Measurements from ENCODE around the gene TMEM53. TPM values are rescaled to one million over a fixed set of nuclear protein-coding genes. Genes with fewer than 3 reads are reported as not detected.
A peak's percentile ranks its signal among the peaks of the same experiment; 100 is the strongest.

The TMEM53 gene
- total RNA-seq, 2 experiments from 2014 or later, result 3.0 to 3.5 TPM

DNA sequence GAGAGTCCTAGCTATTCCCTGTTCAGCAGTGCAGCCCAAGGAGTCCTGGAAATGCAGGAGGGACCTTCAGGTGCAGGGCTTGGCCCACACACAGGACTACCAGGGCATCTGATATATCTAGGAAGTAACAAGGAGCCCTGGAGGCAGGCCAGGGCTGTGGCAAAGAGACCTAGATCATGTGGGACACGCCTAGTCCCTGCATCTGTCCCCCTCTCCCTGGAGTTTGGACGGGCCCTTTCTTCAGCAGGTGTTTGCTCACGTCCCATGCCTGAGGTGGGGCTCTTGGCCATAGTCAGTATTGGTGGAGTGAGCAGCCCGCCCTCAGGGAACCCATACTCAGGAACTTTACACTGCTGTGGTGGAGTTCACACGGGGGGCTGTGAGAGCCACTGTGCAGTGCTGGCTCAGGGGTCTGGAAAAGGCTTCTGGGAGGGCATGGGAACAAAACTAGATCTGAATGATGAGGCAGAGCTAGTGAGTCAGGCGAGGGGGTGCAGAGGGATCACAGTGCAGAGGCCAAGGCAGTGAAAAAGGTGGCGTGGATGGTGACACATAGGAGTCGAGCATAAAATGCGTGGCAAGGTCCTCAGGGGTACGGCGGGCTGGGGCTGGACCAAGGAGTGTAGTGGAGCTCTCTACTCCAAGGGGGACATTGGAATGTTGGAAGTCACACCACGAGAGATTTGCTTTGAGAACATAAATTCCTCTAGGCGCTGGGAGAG, 25.6 kb downstream of the TMEM53 start:
- Mint-ChIP-seq H3K27ac (no peak overlapping the region), H3K36me3 (ENCODE audit: low read depth) (peaks cover 9% of the 10 kb centered on the region), H3K9me3 (no peaks in the 10 kb centered on the region), H3K4me1 (no peaks in the 10 kb centered on the region), H3K27me3 (no peaks in the 10 kb centered on the region), H3K4me3 (no peak overlapping the region)
- no peak for DNase-seq
- CTCF ChIA-PET, result interaction anchor here (0.7 to 1.0 kb wide), 2 partner anchors 9 to 13 kb away, joined by 4 to 6 read pairs; no protein-coding TSS in a partner anchor
- POLR2A ChIA-PET, result no interaction called here

DNA sequence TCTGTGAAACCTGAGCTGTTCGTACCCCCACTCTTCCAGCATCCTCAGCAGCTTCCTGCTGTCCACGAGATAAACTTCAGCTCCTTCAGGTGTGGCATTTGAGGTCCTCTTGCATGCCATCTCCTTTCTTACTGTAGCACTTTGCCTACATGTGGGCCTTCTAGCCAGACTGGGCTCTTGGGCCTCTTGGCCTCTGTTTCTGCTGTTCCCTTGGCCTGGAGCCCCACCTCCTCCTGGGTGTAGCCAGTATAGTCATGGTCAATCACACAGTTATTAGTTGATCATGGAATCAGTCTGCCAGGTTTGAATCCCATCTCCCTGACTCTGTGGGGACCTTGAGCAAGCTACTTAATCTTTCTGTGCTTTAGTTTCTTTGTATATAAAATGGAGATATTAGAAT, 26.4 kb downstream of the TMEM53 start:
- H3K27ac Mint-ChIP-seq, result no peak overlapping the region
- no peaks in the 10 kb centered on the region for H3K27me3 Mint-ChIP-seq
- POLR2A ChIA-PET, result no interaction called here
- H3K4me1 Mint-ChIP-seq, result no peaks in the 10 kb centered on the region
- H3K36me3 Mint-ChIP-seq (ENCODE audit: low read depth), result peaks cover 9% of the 10 kb centered on the region
- H3K9me3 Mint-ChIP-seq, result no peaks in the 10 kb centered on the region
- no peak overlapping the region for H3K4me3 Mint-ChIP-seq
- no peak for DNase-seq
- CTCF ChIA-PET, result interaction anchor here (0.7 to 1.4 kb wide), 4 partner anchors 9 to 14 kb away, joined by 3 to 6 read pairs (median 4); no protein-coding TSS in a partner anchor

DNA sequence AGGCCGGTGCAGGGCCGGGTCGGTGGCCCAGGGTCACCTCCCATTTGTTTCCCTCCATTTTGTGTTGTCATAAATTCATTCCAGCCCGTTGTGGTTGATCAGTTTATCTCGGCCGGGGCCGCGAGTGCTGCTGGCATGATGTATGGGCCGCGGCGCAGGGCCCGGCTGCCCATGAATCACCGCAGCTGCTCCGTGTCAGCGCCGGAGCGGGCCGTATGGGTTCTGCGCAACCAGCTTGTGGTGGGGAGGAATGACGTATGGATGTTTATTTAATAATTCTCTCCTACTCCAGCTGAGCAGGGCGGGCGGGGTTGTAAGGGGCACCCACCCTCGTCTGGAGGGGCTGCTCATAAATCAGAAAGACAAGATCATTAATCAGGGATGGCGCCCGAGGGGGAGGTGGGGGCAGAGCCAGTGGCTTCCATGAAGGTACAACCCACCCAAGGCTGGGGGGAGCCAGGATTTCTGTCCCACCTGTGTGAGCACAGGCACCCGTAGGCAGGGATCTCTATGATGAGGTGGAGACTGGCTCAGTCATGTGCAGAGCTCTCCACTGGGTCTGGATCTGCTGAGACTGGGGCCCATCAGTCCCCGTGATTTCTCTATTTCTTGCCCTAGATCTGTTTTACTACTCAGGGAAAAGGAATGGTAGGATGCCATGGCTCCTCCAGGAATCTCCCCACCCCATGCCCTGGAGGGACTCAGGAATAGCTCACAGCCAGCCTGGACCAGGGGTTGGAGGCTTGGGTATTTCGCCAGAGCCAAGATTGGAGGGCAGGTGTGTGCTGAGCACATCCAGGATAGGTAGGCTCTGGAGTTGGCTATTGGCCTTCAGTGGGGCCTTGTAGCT, 27.8 kb downstream of the TMEM53 start:
- POLR2A ChIA-PET, result no interaction called here
- H3K27me3 Mint-ChIP-seq, result no peaks in the 10 kb centered on the region
- no peak overlapping the region for H3K4me3 Mint-ChIP-seq
- H3K27ac Mint-ChIP-seq, result no peak overlapping the region
- peaks cover 9% of the 10 kb centered on the region for H3K36me3 Mint-ChIP-seq (ENCODE audit: low read depth)
- H3K4me1 Mint-ChIP-seq, result no peaks in the 10 kb centered on the region
- DNase-seq, result no peak
- CTCF ChIA-PET, result interaction anchor here (0.9 to 1.4 kb wide), 3 partner anchors 11 to 14 kb away, joined by 3 read pairs; no protein-coding TSS in a partner anchor
- H3K9me3 Mint-ChIP-seq, result no peaks in the 10 kb centered on the region

DNA sequence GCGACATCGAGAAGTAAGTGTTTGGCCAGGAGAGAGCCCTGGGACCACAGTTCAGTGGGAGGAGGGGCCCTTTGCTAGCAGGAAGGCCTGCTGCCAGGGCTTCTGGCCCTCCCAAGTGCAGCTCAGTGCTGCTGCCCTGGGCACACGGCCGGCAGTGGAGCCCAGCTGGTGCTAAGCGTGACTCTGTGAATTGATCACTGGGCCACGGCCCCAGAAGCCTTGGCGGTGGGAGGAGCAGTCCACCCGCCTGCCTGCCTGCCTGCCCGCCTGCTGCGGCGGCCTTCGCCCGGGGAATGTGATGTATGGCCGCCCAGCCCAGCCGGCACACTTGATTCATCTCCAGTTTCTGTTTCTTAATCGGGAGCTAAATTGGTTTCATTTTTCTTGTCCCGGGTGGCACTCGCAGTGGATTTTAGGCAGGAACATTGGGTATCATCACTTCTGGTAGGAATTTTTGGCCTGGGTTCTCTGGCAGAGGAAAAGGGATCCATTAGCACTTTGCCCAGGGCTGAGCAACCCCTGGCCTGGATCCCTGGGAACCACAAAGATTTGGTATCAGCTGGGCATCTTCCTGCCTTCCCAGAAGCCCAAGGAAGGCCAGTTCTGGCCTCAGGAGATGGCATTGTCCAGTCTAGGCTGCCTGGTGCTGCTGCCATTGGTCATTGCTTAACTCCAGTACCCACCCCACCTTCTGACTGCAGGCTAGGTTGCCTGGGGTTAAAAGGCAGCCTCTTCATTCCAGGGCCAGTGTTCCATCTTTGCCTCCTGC, 28.6 kb downstream of the TMEM53 start:
- Mint-ChIP-seq H3K9me3 (no peaks in the 10 kb centered on the region), H3K4me3 (no peak overlapping the region), H3K4me1 (no peaks in the 10 kb centered on the region), H3K27ac (no peak overlapping the region), H3K27me3 (no peaks in the 10 kb centered on the region), H3K36me3 (ENCODE audit: low read depth) (peaks cover 11% of the 10 kb centered on the region)
- POLR2A ChIA-PET, result no interaction called here
- no peak for DNase-seq
- CTCF ChIA-PET, result no interaction called here

DNA sequence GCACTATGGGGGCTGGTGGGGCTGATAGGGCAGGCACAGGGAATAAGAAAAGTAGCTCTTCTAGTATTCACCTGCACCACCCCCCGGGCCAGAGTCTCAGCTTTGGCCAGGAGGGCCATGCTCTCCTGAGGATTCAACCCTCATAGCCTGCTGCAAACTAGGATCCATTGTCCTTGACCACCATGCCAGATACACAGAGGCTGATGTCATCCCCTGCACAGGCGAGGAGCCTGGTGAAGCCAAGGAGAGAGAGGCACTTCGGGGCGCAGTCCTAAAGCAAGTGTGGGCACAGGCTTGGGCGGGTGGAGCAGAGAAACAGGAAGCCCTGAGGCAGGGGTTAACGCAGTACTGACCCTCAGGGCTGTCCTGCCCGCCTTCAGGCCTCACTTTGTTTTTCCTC, 29.5 kb downstream of the TMEM53 start:
- no peaks in the 10 kb centered on the region for H3K9me3 Mint-ChIP-seq
- POLR2A ChIA-PET, result no interaction called here
- no peak overlapping the region for H3K27ac Mint-ChIP-seq
- H3K4me1 Mint-ChIP-seq, result no peaks in the 10 kb centered on the region
- no peak for DNase-seq
- H3K36me3 Mint-ChIP-seq (ENCODE audit: low read depth), result peaks cover 11% of the 10 kb centered on the region
- no peaks in the 10 kb centered on the region for H3K27me3 Mint-ChIP-seq
- CTCF ChIA-PET, result interaction anchor here (1.1 kb wide), 1 partner anchor 13 kb away, joined by 3 read pairs; no protein-coding TSS in a partner anchor
- H3K4me3 Mint-ChIP-seq, result no peak overlapping the region

DNA sequence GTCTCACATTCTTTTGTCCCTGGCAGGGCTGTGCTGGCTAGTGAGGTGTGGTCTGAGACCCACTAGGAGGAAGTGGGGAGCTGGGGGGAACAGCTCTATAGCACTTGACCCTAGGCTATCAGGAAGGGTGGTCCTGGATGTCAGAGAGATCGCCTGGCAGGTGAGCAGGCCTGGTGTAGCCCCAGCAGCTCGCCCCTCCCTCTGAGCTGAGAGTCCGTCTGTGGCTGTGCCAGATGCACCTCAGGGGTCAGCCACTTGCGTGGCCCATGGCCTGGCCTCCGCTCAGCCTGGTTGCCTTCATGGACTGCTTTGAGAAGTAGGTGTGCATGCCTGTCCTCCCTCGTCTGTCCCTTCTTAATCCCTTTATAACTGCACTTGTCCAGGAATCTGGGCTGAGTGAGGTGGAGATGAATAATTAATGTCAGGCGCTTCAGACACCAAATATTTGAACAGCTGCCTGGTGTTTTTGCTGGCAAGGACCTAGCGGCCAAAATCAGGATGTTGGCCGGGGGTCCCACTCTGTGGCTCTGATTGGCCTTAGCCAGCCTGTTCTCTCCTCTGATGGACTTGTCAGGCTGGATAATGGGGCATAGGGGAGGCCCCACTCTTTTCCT, 30.5 kb downstream of the TMEM53 start:
- POLR2A ChIA-PET, result no interaction called here
- no peak overlapping the region for H3K27ac Mint-ChIP-seq

DNA sequence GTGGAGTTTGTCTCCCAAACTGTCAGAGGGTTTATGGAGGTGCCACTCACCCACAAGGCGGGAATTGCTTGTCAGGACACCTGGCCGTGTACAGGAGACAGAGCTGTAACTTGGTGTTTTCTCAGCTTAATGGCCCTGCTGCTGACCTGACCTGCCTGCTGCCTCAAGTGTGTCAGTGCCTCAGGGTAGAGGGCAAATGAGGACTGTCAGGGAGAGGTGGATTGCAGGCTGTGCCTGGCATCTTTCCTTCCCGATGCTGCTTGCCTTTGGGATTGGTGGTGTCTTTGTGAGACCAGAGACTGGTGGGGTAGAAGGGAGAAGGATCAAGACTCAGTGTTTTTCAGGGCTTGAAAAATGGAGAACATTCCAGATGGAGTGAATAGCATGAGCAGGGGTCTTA, 31.4 kb downstream of the TMEM53 start:
- Mint-ChIP-seq H3K9me3 (no peaks in the 10 kb centered on the region), H3K36me3 (ENCODE audit: low read depth) (peaks cover 19% of the 10 kb centered on the region), H3K27ac (no peak overlapping the region), H3K4me3 (no peak overlapping the region), H3K27me3 (no peaks in the 10 kb centered on the region), H3K4me1 (no peaks in the 10 kb centered on the region)
- no peak for DNase-seq
- ChIA-PET POLR2A (no interaction called here), CTCF (interaction anchor here (0.9 to 3.2 kb wide), 4 partner anchors 10 to 89 kb away, joined by 3 to 26 read pairs (median 3); no protein-coding TSS in a partner anchor)

More for the DNA sequence above, 30.5 kb downstream of the TMEM53 start:
- no peaks in the 10 kb centered on the region for H3K27me3 Mint-ChIP-seq
- no peak for DNase-seq
- CTCF ChIA-PET, result interaction anchor here (1.1 kb wide), 1 partner anchor 12 kb away, joined by 3 read pairs; no protein-coding TSS in a partner anchor
- H3K9me3 Mint-ChIP-seq, result no peaks in the 10 kb centered on the region
- H3K36me3 Mint-ChIP-seq (ENCODE audit: low read depth), result peaks cover 15% of the 10 kb centered on the region
- H3K4me3 Mint-ChIP-seq, result no peak overlapping the region
- no peaks in the 10 kb centered on the region for H3K4me1 Mint-ChIP-seq

DNA sequence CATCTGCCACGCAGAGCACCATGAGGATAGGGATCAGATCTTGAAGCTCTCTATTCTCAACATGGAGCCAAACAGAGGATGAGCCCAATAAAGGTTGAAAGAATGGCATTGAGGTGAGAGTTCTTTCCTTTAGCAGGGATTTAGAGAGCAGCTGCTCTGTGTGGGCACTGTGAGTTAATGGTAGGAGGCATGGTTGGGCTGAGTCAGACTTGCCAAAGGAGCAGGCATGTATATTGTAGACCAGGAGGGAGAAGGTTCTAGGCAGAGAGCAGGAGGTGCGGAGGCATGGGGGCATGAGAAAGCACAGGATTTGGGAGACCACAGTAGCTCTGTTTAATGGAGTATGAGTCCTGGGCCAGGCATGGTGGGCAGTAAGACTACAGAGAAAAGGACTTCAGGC, 32.0 kb downstream of the TMEM53 start:
- H3K9me3 Mint-ChIP-seq, result no peaks in the 10 kb centered on the region
- no peaks in the 10 kb centered on the region for H3K4me1 Mint-ChIP-seq
- H3K27me3 Mint-ChIP-seq, result no peaks in the 10 kb centered on the region
- H3K36me3 Mint-ChIP-seq (ENCODE audit: low read depth), result peaks cover 19% of the 10 kb centered on the region
- H3K27ac Mint-ChIP-seq, result no peak overlapping the region
- ChIA-PET CTCF (interaction anchor here (0.9 to 3.2 kb wide), 4 partner anchors 10 to 89 kb away, joined by 3 to 26 read pairs (median 3); no protein-coding TSS in a partner anchor), POLR2A (no interaction called here)
- no peak for DNase-seq
- H3K4me3 Mint-ChIP-seq, result no peak overlapping the region

DNA sequence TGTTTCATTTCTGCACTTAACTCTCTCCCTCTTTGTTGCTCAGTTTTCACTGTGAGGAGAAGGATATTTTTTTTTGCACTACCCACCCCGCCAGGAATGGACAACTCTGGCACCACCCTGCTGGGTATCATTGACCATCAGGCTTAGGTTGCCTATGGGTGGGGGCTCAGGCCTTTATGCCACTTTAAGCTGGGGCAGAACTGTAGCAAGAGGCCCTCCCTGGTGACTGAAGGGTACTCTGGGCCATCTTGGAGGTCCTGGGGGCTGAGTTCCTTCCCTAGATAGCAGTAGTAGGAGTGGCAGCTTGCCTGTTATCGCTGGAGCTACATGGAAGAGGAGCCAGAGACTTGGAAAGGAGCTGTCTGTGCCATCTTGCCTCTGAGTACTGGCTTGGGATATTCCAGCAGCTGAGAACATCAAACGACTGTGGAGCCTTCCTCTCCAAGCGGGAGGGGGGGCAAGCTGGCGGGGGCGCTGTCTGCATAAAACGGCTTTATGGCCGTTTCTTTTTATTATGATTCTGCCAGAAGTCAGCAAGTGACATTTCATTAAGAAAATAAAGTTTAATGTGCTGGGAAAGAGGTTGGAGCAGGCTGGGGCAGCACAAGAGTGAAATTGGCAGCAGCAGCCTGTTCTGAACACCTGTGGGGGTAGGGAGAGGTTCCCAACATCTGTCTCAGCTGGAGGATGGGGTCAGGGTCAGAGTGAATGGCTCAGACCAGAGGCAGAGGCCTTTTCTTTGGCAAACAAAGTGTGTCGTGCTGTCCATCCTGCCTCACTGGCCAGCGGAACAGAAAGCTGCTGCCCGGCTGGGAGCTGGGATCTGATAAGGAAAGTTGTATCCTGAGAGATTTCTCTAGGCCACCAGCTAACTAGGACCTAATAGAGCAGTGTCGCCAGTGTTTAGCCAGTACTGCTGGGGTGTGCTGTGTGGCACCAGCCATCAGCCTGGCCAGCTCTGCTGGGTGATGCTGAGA, 32.9 kb downstream of the TMEM53 start:
- ChIA-PET POLR2A (interaction anchor here (0.9 kb wide), 1 partner anchor 10 kb away, joined by 3 read pairs; no protein-coding TSS in a partner anchor), CTCF (interaction anchor here (3.2 kb wide), 1 partner anchor 11 kb away, joined by 26 read pairs; no protein-coding TSS in a partner anchor)
- Mint-ChIP-seq H3K36me3 (ENCODE audit: low read depth) (peaks cover 21% of the 10 kb centered on the region), H3K4me3 (no peak overlapping the region), H3K27me3 (no peaks in the 10 kb centered on the region), H3K4me1 (no peaks in the 10 kb centered on the region), H3K27ac (peak overlapping the region; percentile 39), H3K9me3 (no peaks in the 10 kb centered on the region)
- DNase-seq, result no peak

DNA sequence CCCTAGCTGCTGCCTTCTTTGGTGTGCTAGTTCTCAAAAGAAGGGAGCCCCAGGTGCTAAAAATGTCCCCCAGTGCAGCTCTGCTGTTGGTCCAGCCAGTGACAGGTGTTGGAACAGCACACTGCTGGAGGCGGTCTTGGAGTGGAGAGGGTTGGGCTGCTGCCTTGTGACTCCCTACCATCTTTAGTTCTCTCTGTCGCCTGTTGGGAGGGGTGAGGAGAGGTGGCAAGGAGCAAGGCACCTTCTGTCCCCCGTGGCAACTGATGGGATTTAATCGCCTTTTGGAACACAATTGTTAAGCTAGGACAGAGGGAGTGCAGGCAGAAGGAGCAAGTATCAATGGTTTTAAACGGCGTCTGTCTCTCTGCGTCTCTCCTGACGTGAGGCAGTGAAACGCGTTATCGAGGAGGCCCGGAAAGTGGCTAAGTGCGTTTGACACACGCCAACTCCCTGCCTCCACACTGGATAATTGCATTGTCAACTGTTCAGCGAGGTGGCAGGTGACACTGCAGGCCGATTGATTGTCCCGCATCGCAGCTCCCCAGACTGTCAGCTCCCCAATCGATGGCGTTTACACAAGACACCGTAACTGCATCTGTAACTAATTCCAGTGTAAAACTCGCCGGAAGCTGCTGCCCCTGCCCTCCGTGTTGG, 34.0 kb downstream of the TMEM53 start:
- H3K4me1 Mint-ChIP-seq, result no peaks in the 10 kb centered on the region
- no peaks in the 10 kb centered on the region for H3K27me3 Mint-ChIP-seq
- ChIA-PET POLR2A (no interaction called here), CTCF (interaction anchor here (1.1 to 3.2 kb wide), 2 partner anchors 12 to 34 kb away, joined by 3 to 26 read pairs; partner anchors contain the start of genes ARMH1 and TMEM53)
- DNase-seq, result no peak
- peaks cover 30% of the 10 kb centered on the region for H3K36me3 Mint-ChIP-seq (ENCODE audit: low read depth)
- H3K9me3 Mint-ChIP-seq, result no peaks in the 10 kb centered on the region
- no peak overlapping the region for H3K4me3 Mint-ChIP-seq
- no peak overlapping the region for H3K27ac Mint-ChIP-seq

Data from activated CD4-positive, alpha-beta T cell treated with anti-CD3 and anti-CD28 coated beads, Interleukin-2, amount 10 ng/mL, durations not matched to agents 7 days and 5 days (primary cell).